ENCODE results near the gene PLA2G6.

PLA2G6 gene

DNA sequence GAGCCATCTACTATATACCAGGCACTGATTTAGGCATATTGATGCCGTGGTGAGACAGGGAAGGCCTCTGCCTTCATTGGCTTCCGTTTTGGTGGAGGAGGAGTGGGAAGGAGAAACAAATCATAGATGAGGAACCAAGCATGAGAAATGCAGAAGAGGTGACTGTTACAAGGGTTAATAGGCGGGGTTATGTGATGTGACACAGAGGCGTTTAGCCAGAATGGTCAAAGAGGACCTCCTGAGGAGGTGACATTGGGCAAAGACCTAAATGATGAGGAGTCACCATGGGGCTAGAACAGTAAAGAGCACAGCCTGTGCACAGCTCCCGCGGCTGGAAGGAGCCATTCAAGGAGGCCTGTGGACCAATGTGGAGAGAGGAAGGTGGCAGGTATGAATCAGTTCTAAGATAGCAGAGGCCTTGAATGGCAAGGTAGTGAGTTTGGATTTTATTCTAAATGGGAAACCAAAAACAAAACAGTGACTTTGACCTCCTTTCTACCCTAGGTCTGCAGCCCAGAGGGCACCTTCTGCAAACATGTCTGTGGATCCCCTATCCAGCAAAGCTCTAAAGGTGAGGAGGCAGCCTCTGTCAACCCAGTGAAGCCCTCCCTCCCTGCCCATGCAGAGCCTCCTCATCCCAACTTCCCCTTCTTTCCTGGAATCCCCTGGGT lies 31.8 kb upstream of the PLA2G6 start:
- no peak for DNase-seq

DNA sequence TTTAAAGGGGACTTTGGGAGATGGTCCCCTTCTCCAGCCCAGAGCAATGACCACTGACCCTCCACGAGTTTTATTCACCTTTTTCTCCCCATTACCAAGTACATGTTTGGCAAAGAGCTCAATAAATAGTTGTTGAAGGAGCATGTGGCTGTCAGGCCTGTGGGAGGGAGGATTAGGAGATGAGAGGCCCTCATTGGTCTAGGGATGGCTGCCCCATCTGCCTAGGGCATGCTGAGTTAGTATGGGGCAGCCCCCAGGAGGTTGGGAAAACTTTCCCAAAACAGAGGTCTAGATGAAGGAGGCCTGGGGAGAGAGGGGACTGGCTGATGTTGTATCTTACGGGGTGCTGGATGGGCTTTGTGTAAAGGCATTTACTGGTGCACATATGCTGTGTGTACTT lies 30.8 kb upstream of the PLA2G6 start:
- DNase-seq, result no peak

- DNase-seq, result no peak
These were observed 29.9 kb upstream of the PLA2G6 start for GRCh38 chr22:38211556-38211955.

DNA sequence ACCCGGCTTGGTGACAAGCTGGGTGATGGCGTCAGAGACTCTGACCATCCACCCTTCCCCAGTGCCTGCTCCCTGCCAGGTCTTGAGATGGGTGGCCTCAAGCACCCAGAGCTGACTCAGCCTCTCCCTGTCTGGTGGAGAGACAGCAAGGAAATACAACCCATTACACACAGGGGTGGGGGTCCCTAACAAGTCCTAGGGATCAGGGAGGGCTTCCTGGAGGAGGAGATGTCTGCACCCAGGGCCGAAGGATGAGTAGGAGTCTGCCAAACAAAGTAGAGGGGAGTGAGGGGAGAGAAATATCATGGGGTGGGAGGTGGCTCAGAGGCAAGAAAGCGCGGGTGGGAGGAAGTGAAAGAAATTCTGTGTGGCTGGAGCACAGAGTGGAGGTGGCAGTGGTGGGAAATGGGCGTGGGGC lies 26.9 kb upstream of the PLA2G6 start:
- DNase-seq, result no peak

DNA sequence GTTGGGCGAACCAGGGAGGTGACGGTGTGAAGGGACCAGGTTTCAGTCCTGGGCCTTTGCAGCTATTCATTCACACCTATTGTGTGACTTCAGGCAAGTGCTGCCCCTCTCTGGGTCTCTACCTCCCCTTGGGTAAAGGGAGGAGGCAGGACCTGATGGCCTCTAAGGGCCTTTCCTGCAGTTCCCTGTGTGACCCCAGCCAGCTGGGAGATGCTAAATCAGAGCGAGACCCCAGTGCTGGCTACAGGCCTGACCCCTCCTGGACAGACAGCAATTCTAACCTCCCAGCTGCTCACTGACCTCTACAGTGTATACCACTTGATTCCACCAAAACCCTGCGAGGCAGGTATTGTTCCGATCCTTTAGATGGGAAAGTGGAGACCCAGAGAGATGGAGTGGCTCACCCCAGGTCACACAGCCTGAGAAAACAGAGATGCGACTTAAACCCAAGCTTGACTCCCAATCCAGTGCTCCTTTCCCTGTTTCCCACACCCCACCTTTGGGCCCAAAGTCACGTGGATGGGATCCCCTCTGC lies 26.3 kb upstream of the PLA2G6 start:
- DNase-seq, result no peak

- no peak for DNase-seq
These were observed 23.9 kb upstream of the PLA2G6 start for GRCh38 chr22:38205261-38206128.

DNA sequence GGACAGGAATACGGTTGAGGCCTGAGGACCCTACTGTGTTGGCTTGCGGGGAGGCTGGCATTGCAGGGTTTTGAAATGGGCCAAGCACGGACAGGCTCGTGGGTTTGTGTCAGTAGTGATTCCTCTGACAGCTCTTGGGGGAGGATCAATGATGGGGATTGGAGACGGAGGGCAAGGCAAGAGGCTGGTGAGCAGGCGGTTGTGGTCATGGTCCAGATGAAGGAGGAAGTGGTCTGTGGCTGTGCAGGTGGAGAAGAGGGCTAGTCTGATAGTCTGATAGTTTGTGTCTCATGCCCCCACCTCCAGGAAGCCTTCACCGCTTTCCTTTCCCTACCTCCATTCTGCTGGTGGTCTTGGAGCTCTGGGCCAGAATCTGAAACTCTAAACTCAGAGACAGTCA lies 23.2 kb upstream of the PLA2G6 start:
- DNase-seq, result no peak

DNA sequence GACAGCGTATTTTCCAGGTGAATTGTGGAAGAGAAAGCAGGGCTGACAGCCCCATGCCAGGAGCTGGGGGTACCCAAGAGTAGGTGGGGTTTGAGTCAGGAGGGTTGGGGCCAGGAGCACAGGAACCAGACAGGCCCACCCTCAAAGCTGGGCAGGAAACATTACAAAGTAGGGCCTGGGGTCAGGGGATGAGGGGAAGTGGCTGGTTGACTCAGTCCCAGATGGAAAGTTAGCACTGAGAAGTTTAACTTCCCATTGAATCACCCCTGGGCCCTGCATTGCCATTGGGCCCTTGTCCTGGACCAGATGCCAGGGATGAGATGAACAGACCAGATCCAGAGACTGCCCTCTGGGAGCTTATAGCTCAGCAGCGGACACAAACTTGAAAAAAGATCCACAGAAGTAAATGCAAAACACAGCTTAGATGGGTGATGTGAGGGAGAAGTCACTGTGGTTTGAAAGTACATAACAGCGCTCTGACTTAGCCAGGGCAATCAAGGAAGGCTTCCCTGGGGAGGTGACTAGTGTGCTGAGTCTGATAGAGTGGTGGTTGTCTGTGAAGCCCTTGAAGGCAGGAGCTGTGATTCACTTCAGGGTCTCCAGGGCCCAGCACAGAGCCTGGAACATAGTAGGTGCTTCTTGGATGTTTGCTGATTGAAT lies 22.4 kb upstream of the PLA2G6 start:
- DNase-seq, result no peak

GRCh38 chr22:38203090-38203810 lies 21.6 kb upstream of the PLA2G6 start:
- DNase-seq, result no peak

DNA sequence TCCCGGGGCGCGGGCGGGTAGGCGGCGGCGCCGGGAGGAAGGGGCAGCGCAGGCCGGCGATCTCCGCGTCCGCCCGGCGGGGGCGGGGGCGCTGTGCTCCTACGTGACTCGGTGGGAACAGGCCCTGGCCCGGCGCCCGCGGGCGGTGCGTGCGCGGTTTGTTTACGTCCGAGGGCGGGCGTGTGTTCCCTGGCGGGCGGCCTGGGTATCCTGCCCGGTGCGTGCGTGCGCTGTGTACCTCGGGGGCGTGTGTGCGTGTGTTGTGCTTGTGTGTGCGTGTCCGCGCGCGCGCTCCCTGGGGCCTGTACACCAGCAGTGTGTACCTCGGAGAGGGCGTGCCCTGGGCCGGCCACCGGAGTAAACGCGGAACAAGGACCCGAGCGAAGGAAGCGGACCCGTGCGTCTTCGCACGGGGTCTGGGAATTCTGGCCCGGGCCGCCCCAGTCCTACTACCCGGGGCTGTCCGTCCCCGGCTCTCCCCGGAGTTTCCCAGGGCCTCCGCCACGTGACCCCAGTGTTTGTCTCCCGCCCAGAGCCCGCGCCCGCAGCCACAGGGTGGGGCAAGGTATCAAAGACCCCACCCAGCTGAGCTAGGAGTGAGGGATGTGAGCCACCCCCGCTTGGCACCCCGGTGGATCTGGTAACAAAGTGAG lies 20.9 kb upstream of the PLA2G6 start:
- no peak for DNase-seq

GRCh38 chr22:38201711-38202436 lies 20.2 kb upstream of the PLA2G6 start, which contains the start of gene MAFF:
Gene MAFF (plus strand): TSS chr22:38201994. CDS start chr22:38213854, 11,860 bp downstream.
- DNase-seq, result peak; percentile 89

DNA sequence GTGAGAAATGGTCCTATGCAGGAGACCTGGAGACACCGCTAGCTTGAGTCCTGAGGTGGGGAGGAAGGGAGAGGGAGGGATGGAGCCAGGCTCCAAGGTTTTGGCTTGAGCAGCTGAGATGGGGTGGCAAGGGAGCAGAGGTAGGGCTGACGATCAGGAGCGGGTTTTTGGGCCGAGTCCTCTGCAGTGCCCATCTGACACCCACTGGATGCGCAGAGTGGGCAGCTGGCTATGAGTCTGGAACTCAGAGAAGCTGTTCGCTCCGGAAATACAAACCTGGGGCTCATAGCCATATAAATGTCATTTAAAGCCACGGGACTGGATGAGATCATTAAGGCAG lies 19.7 kb upstream of the PLA2G6 start:
- DNase-seq, result no peak

DNA sequence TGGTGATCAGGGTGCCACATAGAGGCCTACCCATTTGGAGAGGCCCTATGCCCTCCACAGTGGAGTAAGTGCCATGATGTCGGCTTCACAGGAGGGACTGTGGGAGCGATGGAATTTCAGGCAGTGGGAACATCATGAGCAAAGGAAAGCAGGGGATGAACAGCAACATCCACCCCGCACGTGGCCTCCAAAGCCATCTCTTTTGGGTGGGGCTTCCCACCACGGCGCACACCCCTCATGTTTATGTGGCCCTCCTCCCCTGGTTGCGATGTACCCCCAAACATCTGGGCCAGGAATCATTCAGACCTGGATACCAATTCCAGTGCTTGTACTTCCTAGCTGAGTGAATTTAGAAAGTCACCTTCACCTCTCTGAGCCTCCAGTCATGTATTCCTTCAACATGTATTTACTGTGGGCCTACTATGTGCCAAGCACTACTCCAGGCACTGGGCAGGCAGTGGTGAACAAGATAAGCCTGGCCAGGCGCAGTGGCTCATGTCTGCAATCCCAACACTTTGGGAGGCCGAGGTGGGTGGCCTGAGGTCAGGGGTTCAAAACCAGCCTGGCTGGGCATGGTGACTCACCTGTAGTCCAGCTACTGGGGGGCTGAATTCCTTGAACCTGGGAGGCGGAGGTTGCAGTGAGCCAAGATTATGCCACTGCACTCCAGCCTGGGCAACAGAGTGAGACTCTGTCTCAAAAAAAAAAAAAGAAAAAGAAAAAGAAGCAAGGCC lies 18.4 kb upstream of the PLA2G6 start:
- no peak for DNase-seq

- DNase-seq, result no peak
These were observed 15.3 kb upstream of the PLA2G6 start for GRCh38 chr22:38196791-38197419.

DNA sequence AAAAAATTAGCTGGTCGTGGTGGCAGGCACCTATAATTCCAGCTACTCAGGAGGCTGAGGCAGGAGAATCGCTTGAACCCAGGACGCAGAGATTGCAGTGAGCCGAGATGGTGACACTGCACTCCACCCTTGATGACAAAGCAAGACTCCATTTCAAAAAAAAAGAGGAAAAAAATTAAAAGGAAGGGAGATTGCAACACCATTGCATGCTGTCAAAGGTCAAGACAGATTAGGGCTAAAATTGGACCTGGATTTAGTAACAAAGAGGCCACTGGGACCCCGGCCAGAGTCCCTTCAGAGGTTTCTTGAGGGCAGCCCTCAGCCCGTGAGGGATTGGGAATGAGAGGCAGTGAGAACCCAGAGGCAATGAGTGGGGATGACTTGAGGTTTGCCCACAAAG lies 11.9 kb upstream of the PLA2G6 start:
- DNase-seq, result no peak

DNA sequence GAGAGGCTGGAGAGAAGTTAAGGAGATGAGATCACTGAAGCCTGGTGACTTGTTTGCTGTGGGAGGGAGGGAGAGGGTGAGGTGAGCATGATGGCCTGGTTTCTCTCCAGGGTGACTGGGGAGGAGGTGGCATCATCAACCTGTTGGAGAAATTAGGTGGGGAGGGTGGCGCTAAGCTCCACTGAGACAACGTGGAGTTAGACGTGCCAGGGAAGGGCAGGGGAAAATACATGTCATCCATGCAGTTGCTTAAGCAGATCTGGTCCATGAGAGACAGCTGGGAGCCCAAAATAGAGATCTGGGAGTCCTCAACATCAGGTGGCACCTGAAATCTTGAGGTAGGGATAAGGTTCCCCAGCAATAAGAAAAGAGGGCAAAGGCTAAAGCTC lies 10.8 kb upstream of the PLA2G6 start:
- DNase-seq, result no peak

DNA sequence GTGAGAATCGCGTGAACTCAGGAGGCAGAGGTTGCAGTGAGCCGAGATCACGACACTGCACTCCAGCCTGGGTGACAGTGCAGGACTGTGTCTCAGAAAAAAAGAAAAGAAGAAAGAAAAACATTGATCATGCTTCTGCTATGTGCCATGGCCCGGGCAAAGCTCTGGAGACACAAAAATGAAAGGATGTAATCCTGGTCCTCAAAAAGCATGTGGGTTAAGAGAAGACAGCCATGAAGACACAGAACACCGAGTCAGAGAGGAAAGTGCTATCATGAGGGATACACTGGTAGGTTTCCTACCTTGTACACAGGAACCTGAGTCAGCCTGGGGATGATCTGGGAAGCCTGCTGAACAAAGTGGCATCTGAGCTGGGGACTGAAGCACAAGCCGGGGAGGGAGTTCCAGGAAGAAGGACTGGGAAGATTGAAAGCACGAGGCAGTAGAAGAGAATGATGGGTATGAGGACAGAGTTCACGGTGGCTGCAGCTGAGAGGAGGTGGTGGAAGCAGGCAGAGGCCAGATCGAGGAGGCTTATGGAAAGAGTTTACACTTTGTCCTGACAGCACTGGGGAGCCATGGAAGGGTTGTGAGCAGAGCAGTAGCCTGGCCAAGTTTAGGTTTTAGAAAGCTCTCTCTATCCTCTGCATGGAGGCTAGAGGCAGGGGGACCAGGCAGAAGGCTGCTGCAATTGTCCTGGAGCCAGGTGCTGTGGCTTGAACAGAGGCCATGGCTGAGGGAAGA lies 10.3 kb upstream of the PLA2G6 start:
- no peak for DNase-seq

- no peak for DNase-seq
These were observed 9.4 kb upstream of the PLA2G6 start for GRCh38 chr22:38191055-38191454.

- DNase-seq, result no peak
These were observed 9.0 kb upstream of the PLA2G6 start for GRCh38 chr22:38190581-38190980.

DNA sequence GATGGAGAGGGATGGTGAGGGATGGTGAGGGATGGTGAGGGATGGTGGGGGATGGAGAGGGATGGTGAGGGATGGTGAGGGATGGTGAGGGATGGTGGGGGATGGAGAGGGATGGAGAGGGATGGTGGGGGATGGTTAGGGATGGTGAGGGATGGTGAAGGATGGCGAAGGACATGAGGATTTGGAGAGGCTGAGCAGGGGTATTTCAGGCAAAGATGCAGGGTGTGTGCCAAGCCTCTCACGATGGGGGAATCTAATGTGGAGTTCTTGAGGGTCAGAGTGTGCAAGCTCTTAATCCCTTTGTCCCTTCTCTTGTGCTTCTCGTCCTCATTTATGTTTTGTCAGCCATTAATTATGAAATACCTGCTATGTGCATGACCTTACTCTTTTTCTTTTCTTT lies 7.5 kb upstream of the PLA2G6 start:
- DNase-seq, result no peak
